Osteocyte (in vitro differentiated cells): ENCODE measurements around the gene FAM3B. TPM values are rescaled to one million over a fixed set of nuclear protein-coding genes. Genes with fewer than 3 reads are reported as not detected.

Experiments used
- DNase-seq: peaks from one replicate; pipeline ENCODE4 v3.0.0; 2021; ENCODE audit warnings: mixed read lengths; ENCODE audit not compliant: unreplicated experiment; ENCODE audit errors: extremely low spot score
- H3K27ac Mint-ChIP-seq: one replicate; pipeline ENCODE4 v1.8.0; 2021; ENCODE audit warnings: mild to moderate bottlenecking, mixed read lengths; ENCODE audit not compliant: unreplicated experiment
- H3K27me3 Mint-ChIP-seq: one replicate; pipeline ENCODE4 v1.8.0; 2021; ENCODE audit warnings: mixed read lengths; ENCODE audit not compliant: unreplicated experiment
- H3K36me3 Mint-ChIP-seq: one replicate; pipeline ENCODE4 v1.8.0; 2021; ENCODE audit warnings: mixed read lengths; ENCODE audit not compliant: unreplicated experiment
- H3K4me1 Mint-ChIP-seq: one replicate; pipeline ENCODE4 v1.8.0; 2021; ENCODE audit warnings: mixed read lengths; ENCODE audit not compliant: unreplicated experiment
- H3K4me3 Mint-ChIP-seq: one replicate; pipeline ENCODE4 v1.8.0; 2021; ENCODE audit warnings: mild to moderate bottlenecking, moderate library complexity, mixed read lengths; ENCODE audit not compliant: unreplicated experiment
- H3K9me3 Mint-ChIP-seq: one replicate; pipeline ENCODE4 v1.8.0; 2021; ENCODE audit warnings: mixed read lengths; ENCODE audit not compliant: unreplicated experiment
- CTCF ChIP-seq: fragments of 200-600 bp; sonication (generic); IDR thresholded peaks from 2 replicates; pipeline ENCODE4 v1.5.0; 2021; ENCODE audit warnings: antibody characterized with exemption, mild to moderate bottlenecking, moderate library complexity
- total RNA-seq: library from RNA; stranded (reverse); gene quantifications from 2 replicates; pipeline ENCODE4 v1.2.1, GENCODE V29; 2021

The FAM3B gene
- total RNA-seq, 1 donor from 2014 or later = not detected

GRCh38 chr21:41346758-41347157, 30.2 kb downstream of the FAM3B start:
- Mint-ChIP-seq H3K36me3 (peaks cover 3% of the 10 kb centered on the region), H3K27me3 (peaks cover 16% of the 10 kb centered on the region), H3K9me3 (peaks cover 8% of the 10 kb centered on the region), H3K4me1 (no peaks in the 10 kb centered on the region), H3K4me3 (no peak overlapping the region), H3K27ac (no peak overlapping the region)
- peak; percentile 54 for DNase-seq
- TF ChIP-seq CTCF = no peak

- Mint-ChIP-seq H3K27ac (no peak overlapping the region), H3K27me3 (peaks cover 19% of the 10 kb centered on the region), H3K9me3 (no peaks in the 10 kb centered on the region), H3K4me1 (no peaks in the 10 kb centered on the region), H3K4me3 (no peak overlapping the region), H3K36me3 (no peaks in the 10 kb centered on the region)
- TF ChIP-seq CTCF = no peak
- DNase-seq = no peak
Observed at GRCh38 chr21:41348434-41348833, 31.8 kb downstream of the FAM3B start.

GRCh38 chr21:41349126-41349525, 32.5 kb downstream of the FAM3B start:
- H3K4me3 Mint-ChIP-seq = no peak overlapping the region

GRCh38 chr21:41349619-41350390, 33.2 kb downstream of the FAM3B start:
- Mint-ChIP-seq H3K9me3 (no peaks in the 10 kb centered on the region), H3K4me3 (no peak overlapping the region), H3K27me3 (peaks cover 31% of the 10 kb centered on the region), H3K4me1 (no peaks in the 10 kb centered on the region), H3K36me3 (no peaks in the 10 kb centered on the region), H3K27ac (no peak overlapping the region)
- no peak for TF ChIP-seq CTCF
- no peak for DNase-seq

More at GRCh38 chr21:41349126-41349525, 32.5 kb downstream of the FAM3B start:
- no peak for TF ChIP-seq CTCF
- no peaks in the 10 kb centered on the region for H3K36me3 Mint-ChIP-seq
- DNase-seq = no peak
- H3K27me3 Mint-ChIP-seq = peaks cover 25% of the 10 kb centered on the region
- H3K27ac Mint-ChIP-seq = no peak overlapping the region
- H3K4me1 Mint-ChIP-seq = no peaks in the 10 kb centered on the region
- H3K9me3 Mint-ChIP-seq = no peaks in the 10 kb centered on the region

GRCh38 chr21:41350436-41351155, 34.0 kb downstream of the FAM3B start:
- no peak for DNase-seq
- peaks cover 32% of the 10 kb centered on the region for H3K27me3 Mint-ChIP-seq
- H3K9me3 Mint-ChIP-seq = no peaks in the 10 kb centered on the region
- H3K4me1 Mint-ChIP-seq = no peaks in the 10 kb centered on the region
- no peak overlapping the region for H3K27ac Mint-ChIP-seq
- H3K36me3 Mint-ChIP-seq = no peaks in the 10 kb centered on the region
- TF ChIP-seq CTCF = no peak
- H3K4me3 Mint-ChIP-seq = no peak overlapping the region
